ENCODE data around the gene EHD1.
A peak's percentile ranks its signal among the peaks of the same experiment; 100 is the strongest.

The EHD1 gene

GRCh38 chr11:64888729-64889511, 10.5 kb upstream of the EHD1 start:
- Histone ChIP-seq H3K27ac (ENCODE audit: poor library complexity, severe bottlenecking) (no peak overlapping the region), H3K36me3 (ENCODE audit: low read depth) (no peaks in the 10 kb centered on the region), H3K4me1 (ENCODE audit: insufficient read depth, poor library complexity, severe bottlenecking) (peaks cover 11% of the 10 kb centered on the region), H3K27me3 (ENCODE audit: insufficient read depth, poor library complexity, severe bottlenecking) (no peaks in the 10 kb centered on the region), H3K9me3 (ENCODE audit: severe bottlenecking) (no peaks in the 10 kb centered on the region), H3K4me3 (ENCODE audit: severe bottlenecking) (no peak overlapping the region)
- ATAC-seq (ENCODE audit: low read depth) (no peak), DNase-seq (ENCODE audit: low spot score) (no peak)
- no peak for TF ChIP-seq CTCF (IDR thresholded peaks at IDR 0.05; ENCODE audit: poor library complexity, severe bottlenecking)

GRCh38 chr11:64888406-64888728, 9.9 kb upstream of the EHD1 start:
- no peaks in the 10 kb centered on the region for H3K27me3 ChIP-seq (ENCODE audit: insufficient read depth, poor library complexity, severe bottlenecking)
- no peaks in the 10 kb centered on the region for H3K36me3 ChIP-seq (ENCODE audit: low read depth)
- H3K9me3 ChIP-seq (ENCODE audit: severe bottlenecking), result no peaks in the 10 kb centered on the region
- TF ChIP-seq CTCF (IDR thresholded peaks at IDR 0.05; ENCODE audit: poor library complexity, severe bottlenecking), result no peak
- no peak overlapping the region for H3K27ac ChIP-seq (ENCODE audit: poor library complexity, severe bottlenecking)
- ATAC-seq (ENCODE audit: low read depth), result no peak
- DNase-seq (ENCODE audit: low spot score), result no peak
- H3K4me3 ChIP-seq (ENCODE audit: severe bottlenecking), result no peak overlapping the region
- peaks cover 11% of the 10 kb centered on the region for H3K4me1 ChIP-seq (ENCODE audit: insufficient read depth, poor library complexity, severe bottlenecking)

GRCh38 chr11:64887757-64888405, 9.5 kb upstream of the EHD1 start:
- no peak for DNase-seq (ENCODE audit: low spot score)
- no peak overlapping the region for H3K4me3 ChIP-seq (ENCODE audit: severe bottlenecking)

GRCh38 chr11:64887234-64887756, 8.9 kb upstream of the EHD1 start:
- Histone ChIP-seq H3K9me3 (ENCODE audit: severe bottlenecking) (no peaks in the 10 kb centered on the region), H3K36me3 (ENCODE audit: low read depth) (no peaks in the 10 kb centered on the region), H3K27ac (ENCODE audit: poor library complexity, severe bottlenecking) (no peak overlapping the region), H3K4me3 (ENCODE audit: severe bottlenecking) (no peak overlapping the region), H3K4me1 (ENCODE audit: insufficient read depth, poor library complexity, severe bottlenecking) (peaks cover 11% of the 10 kb centered on the region), H3K27me3 (ENCODE audit: insufficient read depth, poor library complexity, severe bottlenecking) (no peaks in the 10 kb centered on the region)
- TF ChIP-seq CTCF (IDR thresholded peaks at IDR 0.05; ENCODE audit: poor library complexity, severe bottlenecking), result no peak
- ATAC-seq (ENCODE audit: low read depth), result no peak
- DNase-seq (ENCODE audit: low spot score), result no peak

More at GRCh38 chr11:64887757-64888405, 9.5 kb upstream of the EHD1 start:
- peak; percentile 94 for TF ChIP-seq CTCF (IDR thresholded peaks at IDR 0.05; ENCODE audit: poor library complexity, severe bottlenecking)
- Histone ChIP-seq H3K27me3 (ENCODE audit: insufficient read depth, poor library complexity, severe bottlenecking) (no peaks in the 10 kb centered on the region), H3K36me3 (ENCODE audit: low read depth) (no peaks in the 10 kb centered on the region), H3K27ac (ENCODE audit: poor library complexity, severe bottlenecking) (no peak overlapping the region), H3K4me1 (ENCODE audit: insufficient read depth, poor library complexity, severe bottlenecking) (peaks cover 11% of the 10 kb centered on the region), H3K9me3 (ENCODE audit: severe bottlenecking) (no peaks in the 10 kb centered on the region)
- ATAC-seq (ENCODE audit: low read depth), result peak; percentile 59
